Peyer's patch (tissue), 4 donors: ENCODE data around the gene TRAPPC12.

Experiments
- POLR2A ChIP-seq, 2 donors: fragments of 450-650 bp; IDR thresholded peaks; one replicate each; pipeline ENCODE4 v1.5.1; 2017; ENCODE audit warnings: antibody characterized with exemption in 2 of 2, mild to moderate bottlenecking in 2 of 2, moderate library complexity in 2 of 2
- TF ChIP-seq, protein P1 (sequence below), 6 experiments: fragments of 450-650 bp in 4 of 6; fragments of 200-600 bp in 2 of 6; sonication (generic) in 1 of 6; IDR thresholded peaks; one replicate each; pipeline ENCODE4 v1.5.1; 2017 to 2019; ENCODE audit warnings: antibody characterized with exemption in 6 of 6, mild to moderate bottlenecking in 3 of 6, moderate library complexity in 1 of 6

DNA sequence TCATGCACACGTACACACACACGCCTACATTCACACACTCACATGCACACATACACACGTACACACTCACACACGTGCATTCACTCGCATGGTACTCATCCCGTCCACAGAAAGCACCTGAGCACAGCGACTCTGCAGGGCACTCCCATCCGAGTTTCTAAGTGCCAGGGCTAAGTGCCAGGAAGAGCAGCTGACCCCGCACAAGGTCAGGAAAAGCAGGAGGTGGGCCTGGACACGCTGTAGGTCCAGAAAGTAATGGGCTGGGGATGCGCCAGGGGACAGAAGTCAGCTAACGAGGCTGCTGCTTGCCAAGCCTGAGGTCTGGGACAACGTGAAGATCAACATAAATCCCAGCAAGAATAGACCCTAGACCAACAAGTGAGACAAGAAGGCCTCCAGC is 124.0 kb downstream of the TRAPPC12 start:
- TF ChIP-seq, protein P1, sequence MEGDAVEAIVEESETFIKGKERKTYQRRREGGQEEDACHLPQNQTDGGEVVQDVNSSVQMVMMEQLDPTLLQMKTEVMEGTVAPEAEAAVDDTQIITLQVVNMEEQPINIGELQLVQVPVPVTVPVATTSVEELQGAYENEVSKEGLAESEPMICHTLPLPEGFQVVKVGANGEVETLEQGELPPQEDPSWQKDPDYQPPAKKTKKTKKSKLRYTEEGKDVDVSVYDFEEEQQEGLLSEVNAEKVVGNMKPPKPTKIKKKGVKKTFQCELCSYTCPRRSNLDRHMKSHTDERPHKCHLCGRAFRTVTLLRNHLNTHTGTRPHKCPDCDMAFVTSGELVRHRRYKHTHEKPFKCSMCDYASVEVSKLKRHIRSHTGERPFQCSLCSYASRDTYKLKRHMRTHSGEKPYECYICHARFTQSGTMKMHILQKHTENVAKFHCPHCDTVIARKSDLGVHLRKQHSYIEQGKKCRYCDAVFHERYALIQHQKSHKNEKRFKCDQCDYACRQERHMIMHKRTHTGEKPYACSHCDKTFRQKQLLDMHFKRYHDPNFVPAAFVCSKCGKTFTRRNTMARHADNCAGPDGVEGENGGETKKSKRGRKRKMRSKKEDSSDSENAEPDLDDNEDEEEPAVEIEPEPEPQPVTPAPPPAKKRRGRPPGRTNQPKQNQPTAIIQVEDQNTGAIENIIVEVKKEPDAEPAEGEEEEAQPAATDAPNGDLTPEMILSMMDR (IDR thresholded peaks at IDR 0.05) = no peak
- no peak for TF ChIP-seq POLR2A (IDR thresholded peaks at IDR 0.05)
